D341Med (cell line): ENCODE data around the gene DIS3L2.
"Not testable (repeated sequence)": the region's sequence is repeated elsewhere in the genome, so short reads cannot be mapped to it uniquely, and the experiment has no call there.

Source experiments
- DNase-seq: peaks from one replicate; pipeline ENCODE4 v3.0.0; 2012; ENCODE audit warnings: low spot score

Gene DIS3L2

GRCh38 chr2:232370007-232370406 lies 408.5 kb downstream of the DIS3L2 start:
- DNase-seq, result not testable (repeated sequence)

GRCh38 chr2:232372231-232373208 lies 411.0 kb downstream of the DIS3L2 start:
- no peak for DNase-seq

GRCh38 chr2:232374356-232374755 lies 412.8 kb downstream of the DIS3L2 start:
- DNase-seq, result no peak

DNA sequence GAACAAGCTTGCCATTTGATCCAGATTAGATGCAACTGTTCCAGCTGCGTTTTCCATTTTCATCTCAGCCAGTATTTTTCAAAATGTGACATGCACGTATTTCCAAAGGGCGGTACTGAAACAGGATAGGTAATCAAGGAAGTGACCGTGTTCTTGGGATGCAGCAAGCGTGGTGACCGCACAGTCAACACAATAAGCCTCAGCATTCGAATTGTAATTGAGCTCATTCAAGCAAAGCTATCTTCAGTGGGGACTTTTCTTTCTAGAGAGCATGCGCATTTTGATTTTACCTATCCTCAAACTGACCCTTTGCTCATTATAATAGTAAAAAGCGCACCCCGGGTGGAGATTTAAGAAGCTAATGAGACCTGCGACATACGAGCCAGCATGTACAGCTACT lies 413.7 kb downstream of the DIS3L2 start:
- DNase-seq, result no peak

DNA sequence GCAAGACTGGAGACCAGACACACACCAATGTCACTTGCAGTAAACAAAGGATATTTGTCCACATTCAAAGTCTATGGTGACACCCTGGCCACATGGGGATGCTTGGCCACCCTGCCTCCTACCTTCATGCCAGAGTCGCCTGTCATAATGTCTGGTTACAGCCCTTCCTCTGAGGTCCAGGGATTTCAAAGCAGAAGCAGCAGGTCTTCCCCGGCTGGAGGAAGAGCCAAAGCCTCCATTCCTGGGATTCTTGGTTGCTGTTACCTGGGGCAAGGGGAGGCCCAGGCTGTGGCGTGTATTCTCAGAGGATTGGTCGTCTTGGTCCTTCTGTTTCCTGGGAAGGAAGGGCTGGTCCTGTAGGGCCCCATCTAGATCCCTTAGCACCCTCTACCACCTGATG lies 414.7 kb downstream of the DIS3L2 start:
- DNase-seq, result no peak

- DNase-seq, result no peak
Measured at GRCh38 chr2:232376713-232377112, 415.2 kb downstream of the DIS3L2 start.

GRCh38 chr2:232377319-232377718 lies 415.8 kb downstream of the DIS3L2 start:
- DNase-seq, result no peak

GRCh38 chr2:232377841-232378734 lies 416.6 kb downstream of the DIS3L2 start:
- no peak for DNase-seq

DNA sequence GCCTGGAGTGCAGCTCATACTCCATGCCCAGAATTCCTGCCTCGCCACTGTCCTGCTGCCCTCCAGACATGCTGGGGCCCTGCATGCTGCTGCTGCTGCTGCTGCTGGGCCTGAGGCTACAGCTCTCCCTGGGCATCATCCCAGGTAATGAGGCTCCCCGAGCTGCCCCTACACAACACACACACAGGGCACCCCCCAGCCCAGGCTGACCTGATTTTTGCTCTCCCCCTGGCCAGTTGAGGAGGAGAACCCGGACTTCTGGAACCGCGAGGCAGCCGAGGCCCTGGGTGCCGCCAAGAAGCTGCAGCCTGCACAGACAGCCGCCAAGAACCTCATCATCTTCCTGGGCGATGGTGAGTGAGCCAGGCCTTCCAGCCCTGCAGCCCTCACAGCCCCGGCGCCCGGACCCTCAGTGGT lies 417.2 kb downstream of the DIS3L2 start, which contains the start of gene ALPP:
TSS of gene ALPP (plus strand) at position 17 of the 417 bp plus-strand sequence. CDS start at position 69, 52 bp downstream.
- DNase-seq, result not testable (repeated sequence)

DNA sequence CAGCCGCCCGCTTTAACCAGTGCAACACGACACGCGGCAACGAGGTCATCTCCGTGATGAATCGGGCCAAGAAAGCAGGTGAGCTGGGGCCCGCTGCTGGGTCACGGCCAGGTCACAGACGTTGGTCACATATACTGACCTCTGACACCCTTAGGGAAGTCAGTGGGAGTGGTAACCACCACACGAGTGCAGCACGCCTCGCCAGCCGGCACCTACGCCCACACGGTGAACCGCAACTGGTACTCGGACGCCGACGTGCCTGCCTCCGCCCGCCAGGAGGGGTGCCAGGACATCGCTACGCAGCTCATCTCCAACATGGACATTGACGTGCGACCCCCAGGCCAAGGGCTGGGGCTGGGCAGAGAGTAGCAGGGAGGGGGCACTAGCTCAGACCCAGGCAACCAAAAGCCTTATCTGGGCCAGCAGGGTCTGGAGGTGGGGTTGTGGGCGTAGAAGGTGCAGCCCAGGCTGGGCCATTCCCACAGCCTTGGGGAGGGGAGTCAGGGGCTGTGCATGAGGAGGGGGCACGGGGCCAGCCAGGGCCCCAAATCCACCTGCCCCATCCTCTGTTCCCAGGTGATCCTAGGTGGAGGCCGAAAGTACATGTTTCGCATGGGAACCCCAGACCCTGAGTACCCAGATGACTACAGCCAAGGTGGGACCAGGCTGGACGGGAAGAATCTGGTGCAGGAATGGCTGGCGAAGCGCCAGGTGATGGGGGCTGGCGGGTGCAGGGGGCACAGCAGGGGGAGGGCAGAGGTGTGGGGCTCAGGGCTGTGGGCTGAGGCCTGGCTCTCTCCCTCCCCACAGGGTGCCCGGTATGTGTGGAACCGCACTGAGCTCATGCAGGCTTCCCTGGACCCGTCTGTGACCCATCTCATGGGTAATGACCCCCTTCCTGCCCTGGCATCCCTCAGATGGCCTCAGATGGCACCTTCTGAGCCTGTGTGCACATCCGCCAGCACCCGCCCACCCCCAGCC lies 418.4 kb downstream of the DIS3L2 start:
- not testable (repeated sequence) for DNase-seq

DNA sequence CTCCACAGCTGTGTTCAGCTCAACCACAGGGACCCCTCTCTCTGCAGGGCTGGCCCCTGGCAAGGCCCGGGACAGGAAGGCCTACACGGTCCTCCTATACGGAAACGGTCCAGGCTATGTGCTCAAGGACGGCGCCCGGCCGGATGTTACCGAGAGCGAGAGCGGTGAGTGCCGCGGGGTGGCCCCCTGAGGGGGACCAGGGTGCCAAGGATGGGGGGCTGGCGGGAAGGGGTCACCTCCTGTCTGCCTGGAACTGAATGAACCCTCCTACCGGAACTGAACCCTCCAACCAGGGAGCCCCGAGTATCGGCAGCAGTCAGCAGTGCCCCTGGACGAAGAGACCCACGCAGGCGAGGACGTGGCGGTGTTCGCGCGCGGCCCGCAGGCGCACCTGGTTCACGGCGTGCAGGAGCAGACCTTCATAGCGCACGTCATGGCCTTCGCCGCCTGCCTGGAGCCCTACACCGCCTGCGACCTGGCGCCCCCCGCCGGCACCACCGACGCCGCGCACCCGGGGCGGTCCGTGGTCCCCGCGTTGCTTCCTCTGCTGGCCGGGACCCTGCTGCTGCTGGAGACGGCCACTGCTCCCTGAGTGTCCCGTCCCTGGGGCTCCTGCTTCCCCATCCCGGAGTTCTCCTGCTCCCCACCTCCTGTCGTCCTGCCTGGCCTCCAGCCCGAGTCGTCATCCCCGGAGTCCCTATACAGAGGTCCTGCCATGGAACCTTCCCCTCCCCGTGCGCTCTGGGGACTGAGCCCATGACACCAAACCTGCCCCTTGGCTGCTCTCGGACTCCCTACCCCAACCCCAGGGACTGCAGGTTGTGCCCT lies 419.9 kb downstream of the DIS3L2 start:
- not testable (repeated sequence) for DNase-seq

- no peak for DNase-seq
Measured at GRCh38 chr2:232382331-232383225, 421.1 kb downstream of the DIS3L2 start.

GRCh38 chr2:232384466-232384865 lies 423.0 kb downstream of the DIS3L2 start:
- no peak for DNase-seq

DNA sequence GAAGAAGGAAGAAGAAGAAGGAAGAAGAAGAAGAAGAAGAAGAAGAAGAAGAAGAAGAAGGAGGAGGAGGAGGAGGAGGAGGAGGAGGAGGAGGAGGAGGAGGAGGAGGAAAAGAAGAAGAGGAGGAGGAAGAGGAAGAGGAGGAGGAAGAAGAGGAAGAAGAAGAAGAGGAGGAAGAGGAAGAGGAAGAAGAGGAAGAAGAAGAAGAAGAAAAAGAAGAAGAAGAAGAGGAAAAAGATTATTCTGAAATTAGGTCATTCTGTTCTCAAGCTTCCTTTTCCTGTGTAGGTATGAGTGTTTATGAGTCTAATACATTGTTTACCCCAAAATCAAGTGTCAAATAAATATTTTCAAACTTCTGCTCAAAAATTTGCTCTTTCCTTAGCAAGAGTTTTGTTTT lies 423.5 kb downstream of the DIS3L2 start:
- not testable (repeated sequence) for DNase-seq

- no peak for DNase-seq
Measured at GRCh38 chr2:232385660-232386489, 424.4 kb downstream of the DIS3L2 start.

GRCh38 chr2:232386490-232386739 lies 424.9 kb downstream of the DIS3L2 start:
- no peak for DNase-seq
